Right lung (tissue), 10 donors: ENCODE data around the gene PCDHB5. TPM values are rescaled to one million over a fixed set of nuclear protein-coding genes. Genes with fewer than 3 reads are reported as not detected.
A peak's percentile ranks its signal among the peaks of the same experiment; 100 is the strongest.
"Not testable (repeated sequence)": the region's sequence is repeated elsewhere in the genome, so short reads cannot be mapped to it uniquely, and the experiment has no call there.

Experiments used
- DNase-seq, 2 donors: peaks; one replicate each; pipeline ENCODE4 v3.0.0-alpha.2; 2013
- long read RNA-seq, 8 donors: transcript quantifications; one replicate each; lab custom pipeline, GENCODE V29; 2026
- polyA plus RNA-seq, 5 donors: library from polyadenylated mRNA; unstranded; fragments of 120-200 nt; gene quantifications; one replicate each; pipeline versions ENCODE4 v1.2.1 to v1.2.3, GENCODE V29; 2013; ENCODE audit warnings: inconsistent platforms in 1 of 5, low replicate concordance in 1 of 5; ENCODE audit not compliant: insufficient read length in 5 of 5, insufficient read depth in 1 of 5

Gene PCDHB5
- polyA plus RNA-seq: 10 to 100 TPM in 3 of 5 donors, 1 to 10 TPM in 2; 9.1 to 15.4 (median 10.6) TPM
- long read RNA-seq, donor 1, transcript PCDHB5-201 (1 exons, 3,408 nt): major isoform, 25 of 25 reads
- long read RNA-seq, donor 1, partial matches to known transcripts: 0 of 25 reads
- long read RNA-seq, donor 1, other reads (novel, unspliced or antisense): 0 of 25 reads
- long read RNA-seq, donor 2, transcript PCDHB5-201 (1 exons, 3,408 nt): major isoform, 7 of 7 reads
- long read RNA-seq, donor 2, partial matches to known transcripts: 0 of 7 reads
- long read RNA-seq, donor 2, other reads (novel, unspliced or antisense): 0 of 7 reads
- long read RNA-seq, donor 3, transcript PCDHB5-201 (1 exons, 3,408 nt): major isoform, 6 of 6 reads
- long read RNA-seq, donor 3, partial matches to known transcripts: 0 of 6 reads
- long read RNA-seq, donor 3, other reads (novel, unspliced or antisense): 0 of 6 reads
- long read RNA-seq, donor 4, transcript PCDHB5-201 (1 exons, 3,408 nt): major isoform, 14 of 14 reads
- long read RNA-seq, donor 4, partial matches to known transcripts: 0 of 14 reads
- long read RNA-seq, donor 4, other reads (novel, unspliced or antisense): 0 of 14 reads
- long read RNA-seq, donor 5, transcript PCDHB5-201 (1 exons, 3,408 nt): major isoform, 17 of 17 reads
- long read RNA-seq, donor 5, partial matches to known transcripts: 0 of 17 reads
- long read RNA-seq, donor 5, other reads (novel, unspliced or antisense): 0 of 17 reads
- long read RNA-seq, donor 6, transcript PCDHB5-201 (1 exons, 3,408 nt): major isoform, 13 of 13 reads
- long read RNA-seq, donor 6, partial matches to known transcripts: 0 of 13 reads
- long read RNA-seq, donor 6, other reads (novel, unspliced or antisense): 0 of 13 reads
- long read RNA-seq, donor 7, transcript PCDHB5-201 (1 exons, 3,408 nt): major isoform, 8 of 8 reads
- long read RNA-seq, donor 7, partial matches to known transcripts: 0 of 8 reads
- long read RNA-seq, donor 7, other reads (novel, unspliced or antisense): 0 of 8 reads
- long read RNA-seq, donor 8, transcript PCDHB5-201 (1 exons, 3,408 nt): major isoform, 8 of 8 reads
- long read RNA-seq, donor 8, partial matches to known transcripts: 0 of 8 reads
- long read RNA-seq, donor 8, other reads (novel, unspliced or antisense): 0 of 8 reads

DNA sequence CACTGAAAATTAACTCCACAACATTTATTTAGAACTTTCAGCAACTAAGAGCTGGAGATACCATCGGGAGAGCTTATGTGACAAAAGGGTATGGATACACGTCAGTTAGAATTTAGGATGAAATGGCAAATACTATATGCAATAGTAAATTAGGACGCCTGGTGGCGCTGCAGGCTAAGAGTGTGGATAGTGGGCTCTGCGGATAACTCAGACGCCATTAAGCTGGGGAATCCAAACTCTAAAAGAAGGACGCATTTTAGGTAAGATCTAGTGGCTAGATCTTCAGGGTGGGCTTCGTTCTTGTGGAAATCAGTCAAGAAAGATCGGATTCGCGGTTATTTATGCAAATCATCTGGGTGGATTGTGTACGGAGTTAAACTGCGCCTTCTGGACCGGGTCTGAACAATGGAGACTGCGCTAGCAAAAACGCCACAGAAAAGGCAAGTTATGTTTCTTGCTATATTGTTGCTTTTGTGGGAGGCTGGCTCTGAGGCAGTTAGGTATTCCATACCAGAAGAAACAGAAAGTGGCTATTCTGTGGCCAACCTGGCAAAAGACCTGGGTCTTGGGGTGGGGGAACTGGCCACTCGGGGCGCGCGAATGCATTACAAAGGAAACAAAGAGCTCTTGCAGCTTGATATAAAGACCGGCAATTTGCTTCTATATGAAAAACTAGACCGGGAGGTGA is at the start of gene PCDHB5:
TSS of gene PCDHB5 (plus strand) at position 177 of the 688 bp plus-strand sequence. CDS start at position 406, 229 bp downstream.
- peak; percentile 31 to 40 for DNase-seq

GRCh38 chr5:141094481-141095262 is 40.3 kb upstream of the PCDHB5 start, which contains the start of gene PCDHB2:
Gene PCDHB2, plus strand, starts transcription at chr5:141094615. Its CDS starts 176 bp downstream, at chr5:141094791.
- DNase-seq: peak in 1 of 2 donors; percentile 55

- DNase-seq: no peak
Measured at GRCh38 chr5:141095263-141095641, 39.8 kb upstream of the PCDHB5 start.

- not testable (repeated sequence) for DNase-seq
Measured at GRCh38 chr5:141096181-141096580, 38.8 kb upstream of the PCDHB5 start.

DNA sequence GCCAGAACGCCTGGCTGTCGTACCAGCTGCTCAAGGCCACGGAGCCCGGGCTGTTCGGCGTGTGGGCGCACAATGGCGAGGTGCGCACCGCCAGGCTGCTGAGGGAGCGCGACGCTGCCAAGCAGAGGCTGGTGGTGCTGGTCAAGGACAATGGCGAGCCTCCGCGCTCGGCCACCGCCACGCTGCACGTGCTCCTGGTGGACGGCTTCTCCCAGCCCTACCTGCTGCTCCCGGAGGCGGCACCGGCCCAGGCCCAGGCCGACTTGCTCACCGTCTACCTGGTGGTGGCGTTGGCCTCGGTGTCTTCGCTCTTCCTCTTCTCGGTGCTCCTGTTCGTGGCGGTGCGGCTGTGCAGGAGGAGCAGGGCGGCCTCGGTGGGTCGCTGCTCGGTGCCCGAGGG is 38.4 kb upstream of the PCDHB5 start:
- DNase-seq: not testable (repeated sequence)

- no peak for DNase-seq
Measured at GRCh38 chr5:141100243-141100805, 34.7 kb upstream of the PCDHB5 start, which contains the start of gene PCDHB3. Gene PCDHB3, plus strand, starts transcription at chr5:141100473. Its CDS starts 177 bp downstream, at chr5:141100650.

DNA sequence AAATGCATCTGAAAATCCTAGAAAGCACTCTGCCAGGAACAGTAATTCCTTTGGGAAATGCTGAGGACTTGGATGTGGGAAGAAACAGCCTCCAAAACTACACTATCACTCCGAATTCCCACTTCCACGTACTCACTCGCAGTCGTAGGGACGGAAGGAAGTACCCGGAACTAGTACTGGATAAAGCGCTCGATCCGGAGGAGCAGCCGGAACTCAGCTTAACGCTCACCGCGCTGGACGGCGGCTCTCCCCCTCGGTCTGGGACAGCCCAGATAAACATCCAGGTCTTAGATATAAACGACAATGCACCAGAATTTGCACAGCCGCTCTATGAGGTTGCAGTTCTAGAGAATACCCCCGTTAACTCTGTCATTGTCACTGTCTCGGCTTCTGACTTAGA is 33.9 kb upstream of the PCDHB5 start:
- no peak for DNase-seq

- not testable (repeated sequence) for DNase-seq
Measured at GRCh38 chr5:141102070-141102469, 32.9 kb upstream of the PCDHB5 start.

GRCh38 chr5:141102471-141102870 is 32.5 kb upstream of the PCDHB5 start:
- DNase-seq: not testable (repeated sequence)

DNA sequence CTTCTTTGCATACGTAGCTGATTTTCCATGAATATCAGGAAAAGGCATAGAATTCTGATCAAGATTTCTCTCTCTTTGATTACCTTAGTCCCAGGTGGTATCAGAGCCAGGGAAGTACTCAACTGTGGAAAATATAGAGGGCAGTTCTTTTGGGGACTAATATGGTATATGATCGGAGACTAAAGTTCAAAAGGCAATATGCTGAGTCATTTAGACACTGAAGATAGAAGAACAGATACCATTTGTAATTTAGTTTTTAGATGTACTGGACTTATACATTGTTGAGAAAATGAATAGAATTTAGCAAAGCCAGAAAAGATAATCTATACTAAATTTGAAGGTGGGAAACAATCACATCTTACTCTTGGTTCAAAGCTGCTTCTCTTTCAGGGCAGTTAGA is 29.7 kb upstream of the PCDHB5 start:
- DNase-seq: no peak

- no peak for DNase-seq
Measured at GRCh38 chr5:141119250-141119649, 15.8 kb upstream of the PCDHB5 start.

GRCh38 chr5:141121563-141121962 is 13.4 kb upstream of the PCDHB5 start, which contains the start of gene PCDHB4:
Gene PCDHB4, plus strand, starts transcription at chr5:141121818. Its CDS starts 181 bp downstream, at chr5:141121999.
- DNase-seq: peak; percentile 9 to 21

GRCh38 chr5:141121985-141122384 is 13.0 kb upstream of the PCDHB5 start:
- DNase-seq: peak in 1 of 2 donors; percentile 3

DNA sequence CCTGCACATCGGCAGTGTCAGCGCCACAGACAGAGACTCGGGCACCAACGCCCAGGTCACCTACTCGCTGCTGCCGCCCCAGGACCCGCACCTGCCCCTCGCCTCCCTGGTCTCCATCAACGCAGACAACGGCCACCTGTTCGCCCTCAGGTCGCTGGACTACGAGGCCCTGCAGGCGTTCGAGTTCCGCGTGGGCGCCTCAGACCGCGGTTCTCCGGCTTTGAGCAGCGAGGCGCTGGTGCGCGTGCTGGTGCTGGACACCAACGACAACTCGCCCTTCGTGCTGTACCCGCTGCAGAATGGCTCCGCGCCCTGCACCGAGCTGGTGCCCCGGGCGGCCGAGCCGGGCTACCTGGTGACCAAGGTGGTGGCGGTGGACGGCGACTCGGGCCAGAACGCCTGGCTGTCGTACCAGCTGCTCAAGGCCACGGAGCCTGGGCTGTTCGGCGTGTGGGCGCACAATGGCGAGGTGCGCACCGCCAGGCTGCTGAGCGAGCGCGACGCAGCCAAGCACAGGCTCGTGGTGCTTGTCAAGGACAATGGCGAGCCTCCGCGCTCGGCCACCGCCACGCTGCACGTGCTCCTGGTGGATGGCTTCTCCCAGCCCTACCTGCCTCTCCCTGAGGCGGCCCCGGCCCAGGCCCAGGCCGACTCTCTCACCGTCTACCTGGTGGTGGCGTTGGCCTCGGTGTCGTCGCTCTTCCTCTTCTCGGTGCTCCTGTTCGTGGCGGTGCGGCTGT is 11.4 kb upstream of the PCDHB5 start:
- not testable (repeated sequence) for DNase-seq

DNA sequence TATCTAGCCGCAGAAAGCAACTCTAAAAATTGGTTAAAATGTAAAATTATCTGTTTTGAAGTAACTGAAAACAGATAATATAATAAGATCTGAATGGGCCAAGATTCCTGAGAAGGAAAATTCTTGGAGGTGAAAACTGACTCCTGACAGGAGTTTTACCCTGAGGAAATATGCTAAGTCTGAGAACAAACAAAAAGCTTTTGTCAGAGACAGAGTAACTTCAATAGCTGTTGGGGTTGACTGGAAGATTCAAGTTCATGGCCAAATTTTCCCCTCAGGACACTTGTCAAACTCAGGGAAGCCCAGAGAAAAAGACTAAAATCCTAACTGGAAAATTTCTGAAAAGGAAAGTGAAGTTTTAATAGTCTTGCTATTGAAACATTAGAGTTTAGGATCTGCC is 7.7 kb upstream of the PCDHB5 start:
- DNase-seq: no peak

DNA sequence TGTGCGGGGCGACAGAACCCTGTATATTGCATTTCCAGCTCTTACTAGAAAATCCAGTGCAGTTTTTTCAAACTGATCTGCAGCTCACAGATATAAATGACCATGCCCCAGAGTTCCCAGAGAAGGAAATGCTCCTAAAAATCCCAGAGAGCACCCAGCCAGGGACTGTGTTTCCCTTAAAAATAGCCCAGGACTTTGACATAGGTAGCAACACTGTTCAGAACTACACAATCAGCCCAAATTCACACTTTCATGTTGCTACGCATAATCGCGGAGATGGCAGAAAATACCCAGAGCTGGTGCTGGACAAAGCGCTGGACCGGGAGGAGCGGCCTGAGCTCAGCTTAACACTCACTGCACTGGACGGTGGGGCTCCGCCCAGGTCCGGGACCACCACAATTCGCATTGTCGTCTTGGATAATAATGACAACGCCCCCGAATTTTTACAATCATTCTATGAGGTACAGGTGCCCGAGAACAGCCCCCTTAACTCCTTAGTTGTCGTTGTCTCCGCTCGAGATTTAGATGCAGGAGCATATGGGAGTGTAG is 786 bp downstream of the PCDHB5 start:
- DNase-seq: peak in 1 of 2 donors; percentile 4

- DNase-seq: not testable (repeated sequence)
Measured at GRCh38 chr5:141137346-141137745, 2.3 kb downstream of the PCDHB5 start.

GRCh38 chr5:141149812-141150211 is 14.8 kb downstream of the PCDHB5 start, which contains the start of gene PCDHB6:
Gene PCDHB6, plus strand, starts transcription at chr5:141150057. Its CDS starts 201 bp downstream, at chr5:141150258.
- peak in 1 of 2 donors; percentile 6 for DNase-seq
